OCI-M2 (cell line): ENCODE measurements around the gene C10orf71.

Source experiments
- DNase-seq: peaks from one replicate; lab custom pipeline; 2025; ENCODE audit not compliant: unreplicated experiment; lab: John Stamatoyannopoulos, UW

C10orf71 gene

GRCh38 chr10:49356944-49357343, 58.0 kb downstream of the C10orf71 start:
- no peak for DNase-seq

DNA sequence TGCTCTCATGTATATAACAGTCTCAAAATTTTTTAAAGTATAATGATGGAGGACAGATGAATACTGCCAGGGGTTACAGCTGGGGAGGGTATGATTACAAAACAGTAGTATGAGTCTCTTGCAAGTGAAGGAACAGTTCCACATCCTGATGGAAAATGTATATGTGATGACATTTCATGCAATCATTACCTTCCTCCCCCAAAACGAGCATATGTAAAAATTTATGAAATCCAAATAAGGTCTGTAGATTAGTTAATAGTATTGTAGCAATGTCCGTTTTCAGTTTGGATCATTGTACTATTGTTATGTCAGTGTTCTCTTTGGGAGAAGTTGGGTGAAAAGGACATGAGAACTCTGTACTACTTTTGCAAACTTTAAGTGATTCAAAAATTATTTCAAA, 58.9 kb downstream of the C10orf71 start:
- DNase-seq: no peak

DNA sequence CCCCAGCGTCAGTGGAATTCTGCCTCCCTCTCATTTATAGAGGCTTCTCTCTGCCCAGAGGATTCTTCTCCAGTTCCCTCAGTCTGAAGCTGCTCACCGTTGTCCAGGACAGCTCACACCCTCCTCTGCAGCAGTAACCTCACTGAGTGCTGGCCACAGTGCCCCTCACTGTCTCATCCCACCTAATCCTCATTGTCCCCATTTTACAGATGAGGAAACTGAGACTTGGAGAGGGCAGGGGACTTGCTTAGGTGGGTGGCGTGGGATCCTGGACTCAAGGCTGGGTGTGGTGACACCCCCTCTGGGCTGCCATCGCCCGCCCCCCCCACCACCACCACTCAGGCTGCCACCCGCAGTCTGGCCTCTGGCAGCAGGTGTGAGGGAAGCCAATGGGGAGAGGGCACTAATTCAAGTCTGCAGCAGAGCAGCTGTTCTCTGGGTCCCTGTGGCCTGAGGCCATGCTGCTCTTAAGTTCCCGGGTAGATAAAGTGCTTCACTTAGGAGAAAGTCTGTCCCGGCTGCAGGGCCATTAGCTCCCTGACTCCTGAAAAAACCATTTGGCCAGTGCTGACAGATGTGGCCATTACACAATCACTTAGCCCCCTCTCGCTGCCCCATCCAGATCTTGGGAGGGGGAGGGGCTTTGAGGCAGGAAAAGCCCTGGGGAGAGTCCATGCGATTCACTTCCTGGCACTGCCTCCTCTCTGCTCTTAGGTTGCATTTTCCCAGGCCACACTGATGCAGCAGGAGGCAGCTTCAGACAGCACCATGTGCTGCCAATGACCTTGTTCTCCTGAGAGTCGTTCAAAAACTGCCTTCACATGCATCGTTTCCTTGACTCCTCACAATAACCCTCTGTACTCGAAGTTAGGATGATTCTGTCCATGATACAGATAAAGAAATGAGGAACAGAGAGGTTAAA, 60.6 kb downstream of the C10orf71 start:
- DNase-seq: no peak

DNA sequence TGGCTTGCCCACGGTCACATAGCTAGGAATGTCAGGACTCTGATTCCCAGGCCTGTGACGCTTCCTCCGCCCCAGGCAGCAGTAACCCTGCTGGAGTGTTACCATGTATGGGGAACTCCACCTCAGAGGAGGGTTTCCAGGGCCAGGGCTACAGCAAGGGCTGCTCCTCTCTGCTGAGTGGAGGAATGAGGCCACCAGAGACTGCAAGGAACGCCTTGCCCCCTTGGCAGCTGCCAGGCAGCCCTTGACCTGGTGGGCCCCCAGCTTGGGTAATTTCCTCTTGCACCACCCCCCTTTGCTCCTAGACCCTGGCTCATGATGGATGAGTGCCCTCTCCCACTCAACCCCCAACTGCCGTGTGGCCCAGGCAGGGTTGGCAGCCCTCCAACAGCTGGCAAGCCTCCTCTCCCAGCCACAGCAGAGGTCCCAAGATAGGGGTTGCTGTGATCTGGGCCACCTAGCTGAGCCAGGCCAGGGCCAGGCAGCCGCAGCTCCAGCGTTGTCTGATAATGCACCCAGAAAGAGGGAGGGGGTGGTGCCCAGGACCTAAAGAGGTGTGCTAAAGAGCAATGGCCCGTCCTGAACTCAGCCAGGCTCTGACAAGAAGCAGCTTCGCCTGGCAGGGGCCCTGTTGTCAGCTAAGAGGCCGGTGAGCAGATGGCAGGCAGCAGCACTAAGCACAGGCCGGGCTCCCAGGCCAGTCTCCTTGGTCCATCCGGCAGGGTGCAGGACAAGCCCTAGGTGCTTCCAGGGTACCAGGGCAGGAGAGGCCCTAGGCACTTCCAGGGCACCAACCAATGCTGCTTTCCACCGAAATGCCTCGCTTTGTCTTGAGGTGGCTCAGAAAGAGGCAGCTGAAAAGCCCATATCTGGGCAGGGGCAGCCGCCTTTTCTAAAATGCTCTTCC, 61.6 kb downstream of the C10orf71 start:
- no peak for DNase-seq

DNA sequence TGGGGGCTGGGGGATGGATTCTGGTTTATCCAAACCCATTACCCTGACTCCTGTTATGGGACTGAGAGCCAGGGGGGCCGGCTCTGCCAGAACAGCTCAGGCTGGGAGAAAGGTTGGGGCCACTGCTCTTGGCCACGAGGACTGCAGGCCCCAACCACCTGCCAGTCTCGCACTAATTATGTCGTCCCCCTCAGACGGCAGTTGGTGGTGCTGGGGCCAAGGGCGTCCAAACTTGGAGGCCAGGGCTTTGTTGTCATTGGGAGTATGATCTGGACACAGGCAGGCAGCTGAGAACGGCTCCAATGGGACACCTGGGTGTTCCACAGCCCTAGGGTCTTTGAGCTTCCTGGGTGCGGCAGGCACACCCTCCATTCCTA, 62.2 kb downstream of the C10orf71 start:
- no peak for DNase-seq

DNA sequence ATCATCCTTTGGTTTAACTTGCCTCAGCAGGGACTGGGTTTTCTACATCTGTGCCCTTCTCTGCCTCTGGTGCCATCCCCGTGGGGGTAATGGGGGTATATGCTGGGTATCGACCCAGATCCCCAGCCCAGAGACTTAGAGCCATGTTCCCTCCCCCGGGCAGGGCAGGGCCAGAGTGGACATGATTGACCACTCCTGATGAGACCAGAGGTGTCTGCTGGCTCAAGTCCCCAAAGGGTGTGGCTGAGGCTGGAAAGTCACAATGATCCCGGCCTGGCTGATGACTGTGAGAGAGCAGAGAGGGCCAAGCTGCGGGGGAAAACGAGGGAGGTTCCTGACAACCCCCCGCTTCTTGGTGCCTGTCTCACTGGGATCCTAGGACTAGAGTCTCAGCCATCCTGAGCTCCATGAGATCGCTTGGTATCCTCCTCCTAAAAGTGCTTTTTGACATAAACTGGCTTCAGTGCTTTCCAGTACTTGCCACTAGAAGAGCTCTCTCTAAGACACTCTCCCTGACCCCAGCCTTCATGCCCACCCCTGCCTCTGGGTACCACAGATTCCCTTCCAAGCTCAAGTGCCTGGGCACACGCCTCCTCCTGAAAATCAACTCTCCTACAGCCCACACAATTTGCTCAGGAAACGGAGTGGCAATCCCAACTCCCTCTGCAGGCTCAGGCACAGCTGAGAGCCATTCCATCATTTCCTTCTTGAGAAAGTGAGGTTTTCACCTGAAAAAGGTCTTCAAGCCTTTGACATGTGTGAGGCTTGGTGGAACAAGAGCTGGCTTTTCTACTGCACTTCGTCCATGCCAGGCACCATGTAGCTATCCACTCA, 63.0 kb downstream of the C10orf71 start:
- no peak for DNase-seq

GRCh38 chr10:49362596-49363260, 63.8 kb downstream of the C10orf71 start:
- DNase-seq: no peak

GRCh38 chr10:49363309-49364031, 64.5 kb downstream of the C10orf71 start:
- no peak for DNase-seq

DNA sequence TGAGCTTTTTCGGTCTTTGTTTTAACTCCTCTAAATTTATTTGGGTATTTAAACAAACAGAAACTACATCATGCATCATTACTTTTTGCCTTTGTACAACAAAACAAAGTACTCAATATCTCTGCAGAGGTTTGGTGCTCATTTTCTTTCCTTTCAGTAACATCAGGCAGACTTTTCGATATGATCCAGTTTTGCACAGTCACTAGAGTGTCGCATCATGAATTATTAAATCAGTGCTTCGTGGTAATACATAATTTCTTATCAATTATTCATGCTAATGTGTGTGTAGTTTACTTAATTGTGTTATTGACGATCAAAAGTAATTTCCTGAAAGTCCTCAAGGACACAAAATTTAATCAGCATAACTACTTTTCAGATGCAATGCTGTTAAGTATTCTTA, 65.1 kb downstream of the C10orf71 start:
- DNase-seq: no peak

DNA sequence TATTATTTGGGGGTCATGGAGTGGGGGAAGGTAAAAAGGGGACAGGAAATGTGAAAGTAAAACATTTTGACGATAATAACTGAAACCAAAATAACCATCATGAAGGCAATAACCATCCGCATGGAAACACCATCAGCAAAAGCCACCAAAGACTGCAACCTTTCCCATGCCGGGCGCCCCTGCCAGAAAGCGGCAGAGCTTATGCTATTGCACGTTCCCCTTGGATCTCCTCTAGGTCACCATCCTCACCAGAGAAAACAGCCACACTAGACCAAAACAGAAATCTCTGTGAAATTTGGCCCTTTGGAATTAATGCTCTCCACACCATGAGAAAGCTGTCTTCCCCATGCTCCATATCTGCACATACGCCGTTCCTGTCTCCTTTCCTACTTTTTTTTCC, 65.8 kb downstream of the C10orf71 start:
- no peak for DNase-seq

DNA sequence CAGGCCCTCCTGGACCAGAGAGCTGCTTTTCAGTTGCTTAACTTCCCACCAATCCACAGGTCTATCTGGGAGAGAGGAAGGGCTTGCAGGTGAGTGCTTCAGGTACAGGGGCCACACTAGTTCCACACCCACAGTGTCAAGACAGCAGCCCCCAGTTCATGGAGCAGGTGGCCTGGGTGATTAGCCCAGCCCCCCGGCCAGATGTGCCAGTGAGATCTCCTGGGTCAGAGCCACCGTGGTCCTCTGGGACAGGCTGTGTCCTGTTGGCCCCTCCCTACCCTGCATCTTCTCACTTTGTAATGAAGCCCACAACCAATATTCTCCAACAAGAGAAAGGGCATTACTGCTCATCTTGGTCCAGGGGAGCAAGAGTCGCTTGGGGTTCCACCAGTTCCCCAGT, 66.3 kb downstream of the C10orf71 start:
- no peak for DNase-seq

GRCh38 chr10:49365675-49366415, 66.9 kb downstream of the C10orf71 start:
- no peak for DNase-seq

- DNase-seq: no peak
These were observed 67.5 kb downstream of the C10orf71 start for GRCh38 chr10:49366460-49366859.

GRCh38 chr10:49367600-49367999, 68.6 kb downstream of the C10orf71 start:
- DNase-seq: no peak

GRCh38 chr10:49368256-49368655, 69.3 kb downstream of the C10orf71 start:
- no peak for DNase-seq

- DNase-seq: no peak
These were observed 70.5 kb downstream of the C10orf71 start for GRCh38 chr10:49369216-49370162.

DNA sequence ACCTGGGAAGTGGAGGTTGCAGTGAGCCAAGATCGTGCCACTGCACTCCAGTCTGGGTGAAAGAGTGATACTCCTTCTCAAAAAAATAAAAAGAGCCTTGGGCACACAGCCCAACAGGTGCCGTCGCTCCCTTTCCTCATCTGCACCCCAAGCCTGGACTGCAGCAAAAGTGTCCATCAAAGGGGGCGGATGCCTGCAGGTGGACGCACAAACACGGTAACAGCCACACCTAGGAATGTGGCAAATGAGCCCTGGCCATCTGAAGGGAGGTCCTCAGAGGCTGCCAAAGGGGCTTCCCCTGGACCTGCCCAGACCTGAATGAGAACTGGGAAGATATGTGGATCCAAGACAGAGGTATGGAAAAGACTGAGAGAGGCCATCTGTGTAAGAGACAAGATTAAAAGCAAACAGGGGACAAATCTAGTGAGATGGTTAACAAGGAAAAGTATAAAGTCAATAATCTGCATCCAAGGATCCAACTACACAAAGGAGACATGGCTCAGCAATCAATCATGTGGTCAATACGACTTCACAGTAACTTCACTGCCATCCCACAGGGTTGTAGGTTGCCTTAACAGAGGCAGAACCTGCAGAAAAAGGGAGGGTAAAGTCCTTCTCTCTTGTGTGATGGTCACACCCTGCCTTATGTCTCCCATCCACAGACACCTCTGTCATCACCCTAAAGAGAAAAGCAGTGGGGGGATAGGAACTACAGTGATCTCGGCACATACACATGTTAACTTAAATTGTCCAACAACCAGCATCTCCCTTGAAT, 71.5 kb downstream of the C10orf71 start:
- DNase-seq: no peak
